Measurements from ENCODE around the gene NPHP4.

GRCh38 chr1:5827516-5827915 lies 164.7 kb downstream of the NPHP4 start:
- TF ChIP-seq REST (IDR thresholded peaks at IDR 0.05; ENCODE audit: borderline replicate concordance) (no peak), REST (CRISPR knock-in tag; IDR thresholded peaks at IDR 0.05; ENCODE audit: low read depth) (no peak), POLR2AphosphoS5 (IDR thresholded peaks at IDR 0.05; ENCODE audit: control insufficient read depth, insufficient read depth, low read depth, low read length) (no peak), POLR2A (conservative IDR thresholded peaks at IDR 0.05) (no peak), ATF3 (IDR thresholded peaks at IDR 0.05) (no peak), ATF3 (CRISPR knock-in tag; conservative IDR thresholded peaks at IDR 0.05) (no peak), CTCF (IDR thresholded peaks at IDR 0.05 in 2 of 3, conservative IDR thresholded peaks at IDR 0.05 in 1 of 3; ENCODE audit: insufficient read depth in 2 of 3, low read depth in 1 of 3, low read length in 3 of 3) (no peak), NONO (IDR thresholded peaks at IDR 0.05; ENCODE audit: low read depth in 2 of 2, low read length in 1 of 2) (no peak)
